A673 (cell line): ENCODE results near the gene CTDSP1.

Experiments
- CTCF ChIP-seq: fragments of 300-800, 200-600 bp; sonication (generic); conservative IDR thresholded peaks from 2 replicates; pipeline ENCODE4 v1.5.1; 2017; ENCODE audit warnings: low read depth, mild to moderate bottlenecking, antibody characterized with exemption, low read length, moderate library complexity, mixed read lengths
- EZH2 ChIP-seq: fragments of 200-600 bp; sonication (generic); IDR thresholded peaks from 2 replicates; pipeline ENCODE4 v1.6.1; 2017; ENCODE audit warnings: borderline replicate concordance, low read depth, mild to moderate bottlenecking, mixed read lengths, antibody characterized with exemption, low read length; ENCODE audit not compliant: poor library complexity, severe bottlenecking

- TF ChIP-seq CTCF = no peak
- no peak for TF ChIP-seq EZH2
Measured at GRCh38 chr2:218393750-218394290, 5.8 kb upstream of the CTDSP1 start.
